Smooth muscle cell (in vitro differentiated cells): ENCODE data around the gene GLIS2. TPM values are rescaled to one million over a fixed set of nuclear protein-coding genes. Genes with fewer than 3 reads are reported as not detected.
A peak's percentile ranks its signal among the peaks of the same experiment; 100 is the strongest.

ENCODE experiments used
- DNase-seq: peaks from one replicate; lab custom pipeline; 2025; ENCODE audit not compliant: unreplicated experiment; lab: John Stamatoyannopoulos, UW
- H2AFZ ChIP-seq: fragments of 200-600 bp; sonication (generic); 2 replicates; pipeline ENCODE4 v1.6.0; 2016; ENCODE audit warnings: antibody characterized with exemption, low read depth, mild to moderate bottlenecking
- H3F3A ChIP-seq: fragments of 200-600 bp; sonication (generic); 2 replicates; pipeline ENCODE4 v1.6.0; 2017; ENCODE audit warnings: antibody characterized with exemption, low read depth
- H3K27ac ChIP-seq: fragments of 200-600 bp; sonication (generic); 2 replicates; pipeline ENCODE4 v1.5.1; 2016; ENCODE audit warnings: low read depth, mild to moderate bottlenecking
- H3K27me3 ChIP-seq: fragments of 200-600 bp; sonication (generic); 2 replicates; pipeline ENCODE4 v1.6.1; 2016; ENCODE audit warnings: low read depth, mild to moderate bottlenecking
- H3K36me3 ChIP-seq: fragments of 200-600 bp; sonication (generic); 2 replicates; pipeline ENCODE4 v1.5.1; 2016; ENCODE audit warnings: low read depth
- H3K4me1 ChIP-seq: fragments of 200-600 bp; sonication (generic); 2 replicates; pipeline ENCODE4 v1.5.1; 2016; ENCODE audit warnings: low read depth
- H3K4me2 ChIP-seq: fragments of 200-600 bp; sonication (generic); 2 replicates; pipeline ENCODE4 v1.6.0; 2016; ENCODE audit warnings: mild to moderate bottlenecking
- H3K4me3 ChIP-seq: fragments of 200-600 bp; sonication (generic); 2 replicates; pipeline ENCODE4 v1.5.1; 2016; ENCODE audit warnings: mild to moderate bottlenecking
- H3K79me2 ChIP-seq: fragments of 200-600 bp; sonication (generic); 2 replicates; pipeline ENCODE4 v1.6.0; 2016; ENCODE audit warnings: low read depth, mild to moderate bottlenecking
- H3K9ac ChIP-seq: fragments of 200-600 bp; sonication (generic); 2 replicates; pipeline ENCODE4 v1.6.0; 2016; ENCODE audit warnings: low read depth
- H3K9me3 ChIP-seq: fragments of 200-600 bp; sonication (generic); replicated peaks from 2 replicates; pipeline ENCODE4 v1.5.1; 2016; ENCODE audit warnings: low read depth
- H4K20me1 ChIP-seq: fragments of 200-600 bp; sonication (generic); 2 replicates; pipeline ENCODE4 v1.6.0; 2016; ENCODE audit warnings: low read depth
- WGBS: methylation state at CpG from one replicate; pipeline ENCODE4 v1.1.7; 2016; ENCODE audit warnings: low lambda C conversion rate; 5-methylcytosine and 5-hydroxymethylcytosine counted together
- polyA plus RNA-seq: library from polyadenylated mRNA; unstranded; fragments of >200 nt; fragmentation: Nextera tagmentation; extraction: Ambion mirVana; gene quantifications from 2 replicates; pipeline ENCODE4 v1.2.1, GENCODE V29; 2016
- total RNA-seq: library from RNA; depleted of rRNA; stranded (reverse); fragments of >200 nt; gene quantifications from 2 replicates; pipeline ENCODE4 v1.2.3, GENCODE V29; 2014
- TF ChIP-seq, protein P1 (sequence below): fragments of 200-600 bp; sonication (generic); IDR thresholded peaks from 2 replicates; pipeline ENCODE4 v1.5.1; 2017; ENCODE audit warnings: borderline replicate concordance, mild to moderate bottlenecking, antibody characterized with exemption; ENCODE audit not compliant: insufficient read depth, poor library complexity, severe bottlenecking

GLIS2 gene
- total RNA-seq = 1.2 and 2.8 TPM in 2 replicates
- polyA plus RNA-seq = 9.2 and 13.4 TPM in 2 replicates

DNA sequence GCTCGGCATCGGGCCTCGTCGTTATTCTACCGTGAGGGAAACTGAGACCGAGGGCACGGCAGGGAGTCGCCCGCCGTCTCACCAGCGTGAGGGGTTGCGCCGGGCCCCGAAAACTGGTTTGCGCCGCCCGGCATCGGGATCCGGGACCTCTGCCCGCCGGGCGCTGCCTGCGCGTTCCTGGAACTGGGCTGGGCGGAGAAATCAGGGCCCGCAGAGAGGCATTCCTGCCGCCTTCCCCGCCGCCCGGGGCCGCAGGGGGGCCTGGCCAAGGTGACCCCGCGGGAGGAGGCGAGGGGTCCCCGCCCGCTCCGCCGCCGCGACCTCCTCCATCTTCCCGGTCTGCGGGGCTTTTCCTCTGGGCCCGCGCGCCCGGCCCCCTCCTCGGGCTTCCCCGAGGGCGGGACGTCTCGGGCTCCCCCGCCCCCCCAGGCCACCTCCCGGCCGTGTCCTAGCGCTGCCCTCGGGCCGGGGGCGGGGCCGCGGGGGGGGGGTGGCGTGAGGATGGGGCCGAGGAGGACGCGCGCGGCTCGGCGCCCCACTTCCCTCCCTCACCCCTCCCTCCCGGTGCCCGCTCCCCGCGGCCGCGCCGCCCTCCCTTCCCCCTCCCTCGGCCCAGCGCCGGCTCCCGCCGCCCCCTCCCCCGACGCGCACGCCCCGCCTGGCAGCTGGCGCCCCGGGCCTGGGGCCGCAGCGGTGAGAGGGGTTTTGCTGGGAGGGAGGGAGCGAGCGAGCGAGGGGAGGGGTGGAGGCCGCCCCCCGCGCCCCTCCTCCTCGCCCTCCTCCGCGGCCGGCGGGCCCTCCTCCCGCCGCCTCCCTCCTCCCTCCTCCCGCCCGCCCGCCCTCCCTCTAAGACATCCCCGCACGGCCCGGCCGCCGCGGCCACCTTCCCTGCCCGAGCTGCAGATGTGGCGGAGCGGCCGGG, at the start of gene GLIS2:
GLIS2 (plus strand) TSS at position 882 of the 922 bp plus-strand sequence. CDS start 16,214 bp downstream, outside the sequence.
- Histone ChIP-seq H3K27me3 (no peaks in the 10 kb centered on the region), H3F3A (no peaks in the 10 kb centered on the region), H3K4me2 (peak within 1 kb of the TSS; percentile 98), H4K20me1 (peaks cover 42% of the 10 kb centered on the region), H3K36me3 (no peaks in the 10 kb centered on the region), H3K4me3 (peak within 1 kb of the TSS; percentile 90), H3K4me1 (peaks cover 43% of the 10 kb centered on the region), H2AFZ (peak within 1 kb of the TSS; percentile 91), H3K9me3 (no peaks in the 10 kb centered on the region), H3K9ac (peak within 1 kb of the TSS; percentile 73), H3K79me2 (peaks cover 43% of the 10 kb centered on the region), H3K27ac (peak within 1 kb of the TSS; percentile 63)
- TF ChIP-seq, protein P1, sequence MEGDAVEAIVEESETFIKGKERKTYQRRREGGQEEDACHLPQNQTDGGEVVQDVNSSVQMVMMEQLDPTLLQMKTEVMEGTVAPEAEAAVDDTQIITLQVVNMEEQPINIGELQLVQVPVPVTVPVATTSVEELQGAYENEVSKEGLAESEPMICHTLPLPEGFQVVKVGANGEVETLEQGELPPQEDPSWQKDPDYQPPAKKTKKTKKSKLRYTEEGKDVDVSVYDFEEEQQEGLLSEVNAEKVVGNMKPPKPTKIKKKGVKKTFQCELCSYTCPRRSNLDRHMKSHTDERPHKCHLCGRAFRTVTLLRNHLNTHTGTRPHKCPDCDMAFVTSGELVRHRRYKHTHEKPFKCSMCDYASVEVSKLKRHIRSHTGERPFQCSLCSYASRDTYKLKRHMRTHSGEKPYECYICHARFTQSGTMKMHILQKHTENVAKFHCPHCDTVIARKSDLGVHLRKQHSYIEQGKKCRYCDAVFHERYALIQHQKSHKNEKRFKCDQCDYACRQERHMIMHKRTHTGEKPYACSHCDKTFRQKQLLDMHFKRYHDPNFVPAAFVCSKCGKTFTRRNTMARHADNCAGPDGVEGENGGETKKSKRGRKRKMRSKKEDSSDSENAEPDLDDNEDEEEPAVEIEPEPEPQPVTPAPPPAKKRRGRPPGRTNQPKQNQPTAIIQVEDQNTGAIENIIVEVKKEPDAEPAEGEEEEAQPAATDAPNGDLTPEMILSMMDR = no peak
- peak; percentile 78 for DNase-seq
- WGBS = under 1% methylated on average over 18 of the region's 115 CpGs

DNA sequence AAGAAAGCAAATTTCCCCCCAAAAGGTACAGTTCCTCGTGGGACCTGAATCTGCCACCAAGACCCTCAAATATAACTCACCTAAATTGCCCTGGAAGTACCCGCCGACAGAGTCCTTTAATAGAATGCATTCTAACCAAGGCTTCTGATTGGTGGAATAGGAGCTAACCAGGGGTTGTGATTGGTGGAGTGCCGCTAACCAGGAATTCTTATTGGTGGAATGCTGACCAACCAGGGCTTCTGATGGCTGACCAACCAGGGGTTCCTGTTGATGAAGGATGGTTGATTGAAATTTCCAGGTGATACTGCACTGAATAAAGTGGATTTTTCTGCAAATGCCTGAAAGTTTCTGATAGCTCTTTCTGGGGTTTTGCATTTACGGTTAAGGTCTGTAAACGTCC, 49.5 kb upstream of the GLIS2 start:
- Histone ChIP-seq H4K20me1 (no peaks in the 10 kb centered on the region), H3K4me2 (no peak overlapping the region), H3K27ac (no peak overlapping the region), H3K79me2 (peaks cover 28% of the 10 kb centered on the region), H3K4me3 (no peak overlapping the region), H3K36me3 (no peaks in the 10 kb centered on the region), H2AFZ (no peak overlapping the region), H3K9me3 (no peaks in the 10 kb centered on the region), H3K9ac (no peak overlapping the region), H3K27me3 (no peaks in the 10 kb centered on the region), H3F3A (no peaks in the 10 kb centered on the region), H3K4me1 (peaks cover 14% of the 10 kb centered on the region)
- no peak for DNase-seq
- WGBS = 88% methylated on average over 6 of the region's 6 CpGs
- TF ChIP-seq, protein P1 = no peak

- TF ChIP-seq, protein P1 = no peak
- 90% methylated on average over 5 of the region's 5 CpGs for WGBS
- Histone ChIP-seq H3F3A (peaks cover 7% of the 10 kb centered on the region), H4K20me1 (no peaks in the 10 kb centered on the region), H3K36me3 (no peaks in the 10 kb centered on the region), H3K27ac (no peak overlapping the region), H3K4me1 (peaks cover 7% of the 10 kb centered on the region), H3K4me2 (no peak overlapping the region), H3K9me3 (no peaks in the 10 kb centered on the region), H2AFZ (no peak overlapping the region), H3K4me3 (no peak overlapping the region), H3K79me2 (peaks cover 28% of the 10 kb centered on the region), H3K9ac (no peak overlapping the region), H3K27me3 (no peaks in the 10 kb centered on the region)
- DNase-seq = no peak
Measured at GRCh38 chr16:4270091-4270490, 45.8 kb upstream of the GLIS2 start.
